ENCODE measurements around the gene ZNRF1.

ZNRF1 gene

GRCh38 chr16:75048054-75048453 lies 49.2 kb downstream of the ZNRF1 start:
- no peak for FAIRE-seq
- TF ChIP-seq CTCF (IDR thresholded peaks at IDR 0.05; ENCODE audit: insufficient read depth, missing control alignments) = no peak
- no peak for DNase-seq (ENCODE audit: insufficient read length, low spot score)

- FAIRE-seq (no peak), DNase-seq (ENCODE audit: insufficient read length, low spot score) (no peak)
- no peak for TF ChIP-seq CTCF (IDR thresholded peaks at IDR 0.05; ENCODE audit: insufficient read depth, missing control alignments)
Measured at GRCh38 chr16:75048530-75048929, 49.7 kb downstream of the ZNRF1 start.

- TF ChIP-seq CTCF (IDR thresholded peaks at IDR 0.05; ENCODE audit: insufficient read depth, missing control alignments) = no peak
- DNase-seq (ENCODE audit: insufficient read length, low spot score) (no peak), FAIRE-seq (no peak)
Measured at GRCh38 chr16:75052481-75053202, 53.8 kb downstream of the ZNRF1 start.

- TF ChIP-seq CTCF (IDR thresholded peaks at IDR 0.05; ENCODE audit: insufficient read depth, missing control alignments) = no peak
- DNase-seq (ENCODE audit: insufficient read length, low spot score) (no peak), FAIRE-seq (no peak)
Measured at GRCh38 chr16:75053791-75054555, 55.1 kb downstream of the ZNRF1 start.

- TF ChIP-seq CTCF (IDR thresholded peaks at IDR 0.05; ENCODE audit: insufficient read depth, missing control alignments) = no peak
- no peak for FAIRE-seq
- DNase-seq (ENCODE audit: insufficient read length, low spot score) = no peak
Measured at GRCh38 chr16:75054556-75054947, 55.7 kb downstream of the ZNRF1 start.

- DNase-seq (ENCODE audit: insufficient read length, low spot score) = no peak
- no peak for FAIRE-seq
- no peak for TF ChIP-seq CTCF (IDR thresholded peaks at IDR 0.05; ENCODE audit: insufficient read depth, missing control alignments)
Measured at GRCh38 chr16:75058806-75059205, 60.0 kb downstream of the ZNRF1 start.

- TF ChIP-seq CTCF (IDR thresholded peaks at IDR 0.05; ENCODE audit: insufficient read depth, missing control alignments) = no peak
- FAIRE-seq (no peak), DNase-seq (ENCODE audit: insufficient read length, low spot score) (no peak)
Measured at GRCh38 chr16:75059411-75059810, 60.6 kb downstream of the ZNRF1 start.
